ENCODE results near the gene TLCD3B.

DNA sequence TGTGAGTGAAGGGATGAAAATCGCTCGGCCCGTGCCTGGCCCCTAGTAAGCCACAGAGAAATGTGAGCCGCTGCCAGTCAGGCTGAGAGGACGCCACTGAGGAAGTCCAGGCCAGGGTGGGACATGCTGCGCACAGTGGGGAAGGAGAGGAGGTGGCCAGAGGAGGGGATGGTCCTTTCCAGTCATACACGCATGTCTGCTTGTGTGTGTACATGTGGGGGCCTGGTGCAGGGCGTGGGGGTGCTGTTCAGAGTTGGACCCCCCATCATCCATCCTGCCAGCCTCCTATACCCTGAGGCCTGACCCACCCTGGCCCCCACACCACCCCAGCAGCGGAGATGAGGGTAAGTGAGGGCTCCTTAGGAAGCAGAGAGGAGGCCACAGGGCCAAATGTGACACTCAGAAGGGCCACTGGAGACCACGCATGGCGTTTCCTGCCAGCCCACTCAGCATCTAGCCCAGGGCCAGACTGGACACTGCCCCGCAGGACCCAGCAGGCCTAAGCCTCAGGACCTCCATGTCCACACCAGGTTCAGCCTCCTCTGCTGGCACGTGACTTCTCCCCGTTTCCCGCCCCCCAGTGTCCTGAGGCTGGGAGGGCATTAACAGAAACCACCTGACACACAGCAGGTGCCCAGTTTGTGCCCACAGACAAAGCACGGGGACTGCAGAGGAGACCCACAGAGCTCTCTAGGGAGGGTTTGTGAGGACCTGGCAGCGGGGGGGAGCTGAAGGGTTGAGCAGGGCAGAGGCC, 27.2 kb downstream of the TLCD3B start:
- TF ChIP-seq TAF1 (conservative IDR thresholded peaks at IDR 0.05) (no peak), CTCF (IDR thresholded peaks at IDR 0.05; ENCODE audit: low read depth, low read length, missing input control) (no peak), MAX (IDR thresholded peaks at IDR 0.05) (no peak), EGR1 (IDR thresholded peaks at IDR 0.05; ENCODE audit: low read depth in 2 of 2) (no peak)
